HG02588 (cell line): ENCODE results near the gene CAMTA1.

ENCODE experiments used
- ATAC-seq: cut with Tn5 transposase; IDR thresholded peaks from one replicate; pipeline ENCODE4 v1.9.1; 2021; ENCODE audit warnings: mild to moderate bottlenecking, moderate library complexity; ENCODE audit not compliant: unreplicated experiment

The CAMTA1 gene

GRCh38 chr1:7555391-7556185, 770.3 kb downstream of the CAMTA1 start:
- ATAC-seq = no peak

- no peak for ATAC-seq
These were observed 772.1 kb downstream of the CAMTA1 start for GRCh38 chr1:7557301-7557891.

GRCh38 chr1:7558041-7558461, 772.8 kb downstream of the CAMTA1 start:
- ATAC-seq = no peak

- ATAC-seq = no peak
These were observed 773.2 kb downstream of the CAMTA1 start for GRCh38 chr1:7558481-7558880.

GRCh38 chr1:7558921-7559869, 773.9 kb downstream of the CAMTA1 start:
- no peak for ATAC-seq

GRCh38 chr1:7560128-7560527, 774.9 kb downstream of the CAMTA1 start:
- ATAC-seq = no peak

- ATAC-seq = no peak
These were observed 775.4 kb downstream of the CAMTA1 start for GRCh38 chr1:7560601-7561181.

- ATAC-seq = no peak
These were observed 776.2 kb downstream of the CAMTA1 start for GRCh38 chr1:7561331-7561921.

- ATAC-seq = no peak
These were observed 776.9 kb downstream of the CAMTA1 start for GRCh38 chr1:7561936-7562728.

GRCh38 chr1:7562729-7563605, 777.7 kb downstream of the CAMTA1 start:
- no peak for ATAC-seq

GRCh38 chr1:7564137-7564536, 778.9 kb downstream of the CAMTA1 start:
- no peak for ATAC-seq

- no peak for ATAC-seq
These were observed 780.0 kb downstream of the CAMTA1 start for GRCh38 chr1:7565099-7565750.

GRCh38 chr1:7566417-7567375, 781.4 kb downstream of the CAMTA1 start:
- ATAC-seq = no peak

GRCh38 chr1:7567376-7567775, 782.1 kb downstream of the CAMTA1 start:
- no peak for ATAC-seq

- no peak for ATAC-seq
These were observed 782.8 kb downstream of the CAMTA1 start for GRCh38 chr1:7568053-7568452.

- no peak for ATAC-seq
These were observed 783.8 kb downstream of the CAMTA1 start for GRCh38 chr1:7568901-7569524.

- ATAC-seq = no peak
These were observed 785.1 kb downstream of the CAMTA1 start for GRCh38 chr1:7570311-7570710.
